HG02571 (cell line): ENCODE data around the gene ACSS3.

Experiments used
- ATAC-seq: cut with Tn5 transposase; IDR thresholded peaks from one replicate; pipeline ENCODE4 v1.9.1; 2021; ENCODE audit warnings: mild to moderate bottlenecking, moderate library complexity; ENCODE audit not compliant: unreplicated experiment

ACSS3 gene

DNA sequence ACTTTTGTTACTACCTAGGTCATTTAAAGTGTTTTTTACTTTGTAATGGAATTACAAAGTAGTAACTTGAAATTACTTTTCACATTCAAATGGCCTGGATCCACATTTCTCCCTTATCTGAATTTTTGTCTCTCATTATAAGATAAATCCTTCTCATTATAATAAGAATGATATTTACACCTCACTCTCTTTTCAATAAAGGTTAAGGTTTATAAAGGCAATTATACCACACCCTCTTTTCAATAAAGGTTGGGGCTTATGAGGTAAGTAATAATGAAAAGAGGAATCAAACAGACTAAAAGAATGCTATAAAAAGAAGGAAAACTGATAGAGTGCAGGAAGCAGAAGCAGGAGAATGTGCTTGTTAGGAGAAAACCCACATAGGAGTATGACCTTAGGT is 210.8 kb downstream of the ACSS3 start:
- ATAC-seq, result no peak

DNA sequence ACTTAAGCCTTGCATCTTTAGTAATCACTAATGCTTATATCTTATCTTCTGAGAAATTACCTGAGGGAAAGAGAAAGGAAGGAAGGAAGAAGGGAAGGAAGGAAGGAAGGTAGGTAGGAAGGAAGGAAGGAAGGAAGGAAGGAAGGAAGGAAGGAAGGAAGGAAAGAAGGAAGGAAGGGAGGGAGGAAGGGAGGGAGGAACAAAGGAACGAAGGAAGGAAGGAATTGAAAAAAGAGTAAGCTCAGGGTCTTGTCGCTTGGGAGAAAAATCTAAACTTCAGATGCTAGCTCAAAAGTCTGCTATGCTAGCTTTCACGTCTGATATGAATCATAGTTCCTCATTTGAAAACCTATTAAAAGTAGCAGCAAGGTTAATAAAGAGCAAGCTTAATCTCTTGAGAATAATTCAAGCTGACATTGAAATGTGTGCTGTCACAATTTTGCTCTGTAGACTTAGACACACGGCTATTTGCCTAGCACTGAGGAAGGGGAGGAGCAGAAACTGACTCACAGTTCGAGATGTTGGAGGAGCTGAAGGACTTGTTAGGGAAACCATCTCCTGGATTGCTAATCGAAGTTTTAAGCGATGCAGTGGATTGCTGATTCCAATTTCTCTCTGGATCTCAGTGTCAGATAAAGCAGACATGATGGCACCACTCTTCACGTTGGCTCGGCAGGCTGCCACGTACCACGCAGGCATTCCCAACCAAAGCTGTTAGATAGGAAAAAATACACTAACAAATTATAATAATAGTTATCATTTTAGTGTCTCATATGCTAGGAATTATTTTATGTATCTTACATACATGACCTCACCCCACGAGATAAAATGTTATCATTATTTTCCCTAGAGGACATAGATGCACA is 216.7 kb downstream of the ACSS3 start:
- ATAC-seq, result no peak

DNA sequence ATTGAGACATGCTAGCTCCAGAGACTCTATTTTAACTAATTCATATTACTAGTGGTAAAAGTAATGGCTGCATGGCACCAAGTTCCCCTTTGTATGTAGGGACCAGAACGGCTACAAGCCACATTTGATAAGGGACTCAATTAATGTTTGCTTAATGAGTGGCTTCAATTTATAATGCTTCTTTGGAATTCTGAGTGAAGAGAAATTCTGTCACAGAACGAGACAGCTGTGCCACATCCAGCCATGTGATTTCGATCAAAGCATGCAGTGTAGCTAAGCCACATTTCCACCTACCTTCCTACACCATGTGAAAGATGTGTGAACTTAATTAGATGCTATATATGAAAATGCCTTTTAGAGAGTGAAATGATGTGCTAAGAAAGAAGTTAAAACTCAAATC is 217.4 kb downstream of the ACSS3 start:
- no peak for ATAC-seq

DNA sequence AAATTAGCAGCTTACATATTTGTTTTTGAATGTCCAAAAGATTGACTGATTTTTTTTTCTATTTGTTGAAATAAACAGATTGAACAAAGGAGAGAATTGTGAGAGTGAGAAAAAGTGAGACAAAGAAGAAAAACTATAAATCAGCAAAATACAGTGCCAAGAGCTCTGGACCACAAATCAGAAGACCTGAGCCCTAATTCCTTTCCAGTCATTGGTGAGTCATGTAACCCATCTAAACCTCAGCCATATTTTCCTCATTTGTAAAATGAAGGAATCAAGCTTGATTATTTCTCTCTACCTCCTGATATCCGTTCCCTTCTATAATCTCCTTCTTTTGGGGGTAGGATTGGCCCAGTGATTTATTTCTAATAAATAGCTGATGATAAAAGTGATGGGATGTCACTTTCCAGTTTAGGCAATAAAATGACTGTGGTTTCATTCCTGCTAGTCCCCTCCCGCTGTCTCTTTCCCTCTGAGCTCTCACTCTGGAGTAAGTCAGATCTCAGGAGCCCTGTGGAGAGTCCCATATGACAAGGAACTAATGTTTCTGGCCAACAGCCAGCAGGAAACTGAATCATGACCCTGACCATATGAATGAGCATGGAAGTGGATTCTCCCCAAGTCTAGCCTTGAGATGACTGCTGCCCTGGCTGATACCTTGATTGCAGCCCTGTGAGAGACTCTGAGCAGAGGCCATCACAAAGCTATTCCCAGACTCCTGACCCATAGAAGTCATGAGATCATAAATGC is 218.9 kb downstream of the ACSS3 start:
- ATAC-seq, result no peak

DNA sequence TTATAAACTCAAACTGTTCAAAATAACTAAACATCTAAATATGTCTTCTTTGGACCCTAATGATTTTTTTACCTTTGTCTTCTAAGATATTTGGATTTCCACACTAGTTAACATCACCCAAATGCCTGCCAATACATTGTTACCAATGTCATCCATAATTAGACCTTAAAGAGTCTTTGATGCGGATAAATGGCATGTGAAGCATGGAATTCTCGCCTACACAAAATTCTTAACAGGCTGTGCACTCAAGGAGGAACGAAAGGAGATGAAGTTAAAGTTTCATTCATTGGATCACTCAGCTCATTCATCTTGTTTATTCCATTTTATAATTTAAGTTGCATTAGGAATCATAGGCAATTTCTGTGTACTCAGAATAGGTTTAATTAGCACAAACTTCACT is 219.7 kb downstream of the ACSS3 start:
- no peak for ATAC-seq

DNA sequence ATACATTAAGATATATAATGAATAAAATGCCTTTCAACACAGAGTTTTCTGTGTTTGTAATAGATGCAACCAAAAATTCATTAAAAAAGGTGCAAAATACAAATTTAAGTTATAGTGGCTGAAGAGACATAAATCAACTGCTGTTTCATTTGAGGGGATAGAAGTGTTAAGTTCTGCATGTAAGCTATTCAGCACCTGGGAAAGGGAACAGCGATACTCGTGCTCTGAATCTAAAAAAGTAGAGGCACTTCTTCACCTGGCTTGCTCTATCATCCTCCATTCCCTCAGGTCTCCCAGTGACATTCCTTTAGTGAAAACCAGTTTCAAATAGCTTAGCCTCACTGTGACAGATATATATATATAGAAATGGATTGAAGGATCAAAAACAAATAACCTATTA is 222.6 kb downstream of the ACSS3 start:
- ATAC-seq, result no peak

DNA sequence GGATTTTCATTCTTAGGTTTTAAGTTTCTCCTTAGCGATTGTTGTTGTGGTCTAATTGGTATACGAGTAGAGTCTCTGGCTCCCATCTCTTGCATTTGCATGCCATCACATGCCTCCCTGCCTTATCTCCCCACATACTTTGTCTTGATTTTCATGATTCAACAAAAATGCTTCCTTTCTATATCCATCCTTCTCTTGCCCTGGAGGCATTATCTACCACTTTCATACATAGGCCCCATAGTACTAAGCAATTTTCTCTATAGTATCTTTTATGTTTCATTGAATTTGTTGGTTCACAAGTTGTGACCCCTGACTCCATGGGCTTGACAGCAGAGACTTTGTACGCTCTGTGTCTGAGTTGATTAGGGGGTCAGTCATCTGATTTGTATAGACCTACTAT is 226.1 kb downstream of the ACSS3 start:
- ATAC-seq, result no peak
